ENCODE data around the gene DOK6. TPM values are rescaled to one million over a fixed set of nuclear protein-coding genes. Genes with fewer than 3 reads are reported as not detected.

The DOK6 gene
- total RNA-seq, 1 donor from 2014 or later, result 0.67 TPM

GRCh38 chr18:69444221-69444620 lies 43.5 kb downstream of the DOK6 start:
- Histone ChIP-seq H3K27me3 (ENCODE audit: control insufficient read depth, insufficient read depth, low read length) (no peaks in the 10 kb centered on the region), H3K36me3 (ENCODE audit: control insufficient read depth, insufficient read depth, low read length) (no peaks in the 10 kb centered on the region), H3K4me3 (ENCODE audit: low read depth, low read length) (no peak overlapping the region)
- no peak for DNase-seq (ENCODE audit: low read depth)
- TF ChIP-seq, protein P1, sequence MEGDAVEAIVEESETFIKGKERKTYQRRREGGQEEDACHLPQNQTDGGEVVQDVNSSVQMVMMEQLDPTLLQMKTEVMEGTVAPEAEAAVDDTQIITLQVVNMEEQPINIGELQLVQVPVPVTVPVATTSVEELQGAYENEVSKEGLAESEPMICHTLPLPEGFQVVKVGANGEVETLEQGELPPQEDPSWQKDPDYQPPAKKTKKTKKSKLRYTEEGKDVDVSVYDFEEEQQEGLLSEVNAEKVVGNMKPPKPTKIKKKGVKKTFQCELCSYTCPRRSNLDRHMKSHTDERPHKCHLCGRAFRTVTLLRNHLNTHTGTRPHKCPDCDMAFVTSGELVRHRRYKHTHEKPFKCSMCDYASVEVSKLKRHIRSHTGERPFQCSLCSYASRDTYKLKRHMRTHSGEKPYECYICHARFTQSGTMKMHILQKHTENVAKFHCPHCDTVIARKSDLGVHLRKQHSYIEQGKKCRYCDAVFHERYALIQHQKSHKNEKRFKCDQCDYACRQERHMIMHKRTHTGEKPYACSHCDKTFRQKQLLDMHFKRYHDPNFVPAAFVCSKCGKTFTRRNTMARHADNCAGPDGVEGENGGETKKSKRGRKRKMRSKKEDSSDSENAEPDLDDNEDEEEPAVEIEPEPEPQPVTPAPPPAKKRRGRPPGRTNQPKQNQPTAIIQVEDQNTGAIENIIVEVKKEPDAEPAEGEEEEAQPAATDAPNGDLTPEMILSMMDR (IDR thresholded peaks at IDR 0.05; ENCODE audit: insufficient read depth, low read length, poor library complexity, severe bottlenecking), result no peak

DNA sequence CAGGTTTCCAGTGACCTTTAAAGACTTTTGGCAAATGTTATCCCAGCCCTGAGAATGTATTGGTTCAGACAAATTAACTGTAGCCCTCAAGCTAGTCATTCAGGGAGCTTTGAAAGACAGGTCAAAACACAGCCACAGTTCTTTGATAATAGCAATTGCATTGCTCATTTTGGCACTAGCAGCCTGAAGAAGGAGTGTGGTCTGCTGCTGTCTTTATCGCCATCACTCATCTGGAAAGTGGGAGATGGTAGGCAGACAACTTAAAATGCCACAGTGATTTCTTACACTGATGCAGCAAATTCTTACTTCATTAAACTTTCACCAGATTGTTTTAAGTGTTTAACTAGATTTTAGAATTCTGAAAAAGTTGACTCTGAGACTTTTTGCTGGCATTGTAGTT lies 47.2 kb downstream of the DOK6 start:
- Histone ChIP-seq H3K27me3 (ENCODE audit: control insufficient read depth, insufficient read depth, low read length) (no peaks in the 10 kb centered on the region), H3K36me3 (ENCODE audit: control insufficient read depth, insufficient read depth, low read length) (no peaks in the 10 kb centered on the region), H3K4me3 (ENCODE audit: low read depth, low read length) (no peak overlapping the region)
- DNase-seq (ENCODE audit: low read depth), result no peak
- TF ChIP-seq, protein P1 (IDR thresholded peaks at IDR 0.05; ENCODE audit: insufficient read depth, low read length, poor library complexity, severe bottlenecking), result no peak

DNA sequence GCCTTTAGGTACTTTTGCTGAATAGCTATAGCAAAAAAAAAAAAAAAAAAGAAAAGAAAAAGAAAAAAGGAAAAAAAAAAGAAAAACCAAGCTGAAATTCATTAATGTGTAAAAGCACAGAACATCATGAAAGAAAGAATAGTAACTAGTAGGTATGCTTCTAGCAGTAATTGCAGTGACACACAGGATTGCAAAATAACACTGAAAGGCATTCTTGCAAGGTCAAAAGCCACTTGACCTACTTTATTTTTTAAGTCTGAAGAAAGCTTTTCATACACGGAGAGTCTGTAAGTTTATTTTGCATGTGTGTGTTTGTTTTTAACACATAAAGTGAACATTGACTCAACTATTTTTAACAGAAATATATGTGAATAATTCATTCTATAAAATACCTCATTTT lies 54.4 kb downstream of the DOK6 start:
- no peaks in the 10 kb centered on the region for H3K36me3 ChIP-seq (ENCODE audit: control insufficient read depth, insufficient read depth, low read length)

GRCh38 chr18:69469444-69469919 lies 68.8 kb downstream of the DOK6 start:
- Histone ChIP-seq H3K4me3 (ENCODE audit: low read depth, low read length) (no peak overlapping the region), H3K36me3 (ENCODE audit: control insufficient read depth, insufficient read depth, low read length) (no peaks in the 10 kb centered on the region), H3K27me3 (ENCODE audit: control insufficient read depth, insufficient read depth, low read length) (no peaks in the 10 kb centered on the region)
- no peak for DNase-seq (ENCODE audit: low read depth)
- TF ChIP-seq, protein P1 (IDR thresholded peaks at IDR 0.05; ENCODE audit: insufficient read depth, low read length, poor library complexity, severe bottlenecking), result peak; percentile 29

More for the DNA sequence above, 54.4 kb downstream of the DOK6 start:
- Histone ChIP-seq H3K27me3 (ENCODE audit: control insufficient read depth, insufficient read depth, low read length) (no peaks in the 10 kb centered on the region), H3K4me3 (ENCODE audit: low read depth, low read length) (no peak overlapping the region)
- DNase-seq (ENCODE audit: low read depth), result no peak
- TF ChIP-seq, protein P1 (IDR thresholded peaks at IDR 0.05; ENCODE audit: insufficient read depth, low read length, poor library complexity, severe bottlenecking), result no peak

- DNase-seq (ENCODE audit: low read depth), result no peak
- Histone ChIP-seq H3K4me3 (ENCODE audit: low read depth, low read length) (no peak overlapping the region), H3K27me3 (ENCODE audit: control insufficient read depth, insufficient read depth, low read length) (no peaks in the 10 kb centered on the region), H3K36me3 (ENCODE audit: control insufficient read depth, insufficient read depth, low read length) (no peaks in the 10 kb centered on the region)
- TF ChIP-seq, protein P1 (IDR thresholded peaks at IDR 0.05; ENCODE audit: insufficient read depth, low read length, poor library complexity, severe bottlenecking), result no peak
Measured at GRCh38 chr18:69480460-69480859, 79.8 kb downstream of the DOK6 start.

DNA sequence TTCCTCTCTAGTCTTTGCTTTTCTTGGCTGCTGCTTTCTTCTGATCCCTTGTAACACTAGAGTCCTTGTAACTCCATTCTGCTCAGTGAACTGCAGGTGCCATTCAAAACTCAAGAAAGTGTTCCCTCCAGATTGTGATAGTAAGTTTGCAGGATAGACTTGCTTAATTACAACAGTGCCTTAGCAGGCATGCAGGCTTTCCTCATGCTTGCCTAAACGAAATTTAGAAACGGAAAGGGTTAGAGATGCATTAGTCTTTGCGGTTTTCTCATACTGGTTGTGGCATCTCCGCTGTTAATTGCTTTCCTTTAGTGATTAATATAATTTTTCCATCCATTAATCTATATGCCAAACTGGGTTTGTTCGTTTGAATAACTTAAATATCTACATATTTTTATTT lies 82.9 kb downstream of the DOK6 start:
- DNase-seq (ENCODE audit: low read depth), result no peak
- Histone ChIP-seq H3K36me3 (ENCODE audit: control insufficient read depth, insufficient read depth, low read length) (no peaks in the 10 kb centered on the region), H3K27me3 (ENCODE audit: control insufficient read depth, insufficient read depth, low read length) (no peaks in the 10 kb centered on the region), H3K4me3 (ENCODE audit: low read depth, low read length) (no peak overlapping the region)
- TF ChIP-seq, protein P1 (IDR thresholded peaks at IDR 0.05; ENCODE audit: insufficient read depth, low read length, poor library complexity, severe bottlenecking), result no peak

Measured in kidney epithelial cell (primary cell).